ENCODE measurements around the gene SMAD6.

DNA sequence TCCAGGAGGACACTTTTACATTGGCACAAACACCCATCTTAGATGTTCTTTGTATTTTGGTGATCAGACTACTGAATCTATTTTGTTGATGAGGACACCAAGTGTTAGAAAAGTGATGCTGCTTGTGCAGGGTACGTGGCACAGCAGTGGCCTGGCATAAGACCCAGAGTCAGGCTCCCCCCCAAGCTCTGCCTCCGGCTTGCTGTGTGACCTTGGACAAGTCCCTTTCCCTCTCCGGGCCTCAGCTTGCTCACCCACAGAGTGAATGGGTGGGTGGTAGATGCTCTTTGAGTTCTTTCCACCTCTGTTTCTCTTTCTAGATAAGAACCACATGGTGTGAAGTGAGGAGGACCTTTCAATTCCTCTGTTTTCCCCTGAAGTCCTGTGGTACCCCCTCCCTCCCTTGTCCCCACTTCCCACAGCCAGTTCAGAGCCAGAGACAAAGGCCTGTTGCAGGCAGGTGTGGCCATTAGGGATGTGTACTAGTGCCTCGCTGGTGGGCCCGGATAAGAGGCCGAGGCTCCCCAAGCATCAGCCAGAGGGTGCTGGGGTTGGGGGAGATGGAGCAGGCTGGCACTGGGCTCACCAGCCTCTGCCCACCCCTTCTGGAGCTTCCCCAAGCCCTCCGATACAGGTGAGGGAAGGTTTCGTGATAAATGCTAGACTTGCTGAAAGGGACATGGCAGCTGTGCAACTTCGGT lies 43.6 kb downstream of the SMAD6 start:
- no peak for TF ChIP-seq CTCF (IDR thresholded peaks at IDR 0.05; ENCODE audit: low read depth, low read length, poor library complexity, severe bottlenecking)
- no peak for TF ChIP-seq EZH2phosphoT487 (IDR thresholded peaks at IDR 0.05; ENCODE audit: borderline replicate concordance, low read length)

Measured in DOHH2 (cell line).